GM12872 (cell line): Measurements from ENCODE around the gene SPNS3.

Source experiments
- TF ChIP-seq, protein P1 (sequence below): IDR thresholded peaks from 3 replicates; pipeline ENCODE4 v1.5.1; 2011; ENCODE audit warnings: low read depth, mild to moderate bottlenecking, low read length, moderate library complexity; ENCODE audit not compliant: insufficient read depth

Gene SPNS3

DNA sequence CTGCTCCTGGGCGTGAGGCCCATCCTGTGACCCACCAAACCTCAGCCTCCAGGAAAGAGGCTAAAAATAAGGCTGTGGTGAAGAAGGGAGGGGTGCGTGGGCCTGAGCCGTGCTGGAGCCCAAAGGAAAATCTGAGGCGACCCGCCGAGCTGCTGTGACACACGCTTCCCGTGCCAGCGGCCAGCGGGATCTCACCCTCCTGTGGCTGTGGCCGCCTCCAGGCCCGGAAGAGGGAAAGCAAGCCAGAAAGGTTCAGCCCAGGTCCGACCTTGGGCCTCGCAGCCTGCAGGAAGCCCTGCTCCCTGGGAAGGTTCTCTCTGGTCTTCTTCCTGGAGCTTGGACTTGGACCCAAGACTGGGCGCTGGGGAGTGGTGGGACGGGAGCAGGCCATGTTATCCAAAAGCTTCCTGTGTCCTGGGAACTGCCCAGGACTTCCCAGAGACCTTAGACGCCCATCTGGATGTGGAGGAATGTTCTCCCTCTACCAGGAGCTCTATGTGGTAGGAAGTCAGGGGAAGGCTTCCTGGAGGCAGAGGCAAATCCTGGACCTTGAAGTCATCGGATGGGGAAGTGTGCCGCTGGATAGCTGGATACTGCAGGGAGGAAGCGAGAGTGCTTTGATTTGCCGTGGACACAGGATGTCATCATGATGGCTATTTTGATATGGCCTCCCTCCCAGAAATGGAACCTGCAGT lies 76.3 kb downstream of the SPNS3 start:
- TF ChIP-seq, protein P1, sequence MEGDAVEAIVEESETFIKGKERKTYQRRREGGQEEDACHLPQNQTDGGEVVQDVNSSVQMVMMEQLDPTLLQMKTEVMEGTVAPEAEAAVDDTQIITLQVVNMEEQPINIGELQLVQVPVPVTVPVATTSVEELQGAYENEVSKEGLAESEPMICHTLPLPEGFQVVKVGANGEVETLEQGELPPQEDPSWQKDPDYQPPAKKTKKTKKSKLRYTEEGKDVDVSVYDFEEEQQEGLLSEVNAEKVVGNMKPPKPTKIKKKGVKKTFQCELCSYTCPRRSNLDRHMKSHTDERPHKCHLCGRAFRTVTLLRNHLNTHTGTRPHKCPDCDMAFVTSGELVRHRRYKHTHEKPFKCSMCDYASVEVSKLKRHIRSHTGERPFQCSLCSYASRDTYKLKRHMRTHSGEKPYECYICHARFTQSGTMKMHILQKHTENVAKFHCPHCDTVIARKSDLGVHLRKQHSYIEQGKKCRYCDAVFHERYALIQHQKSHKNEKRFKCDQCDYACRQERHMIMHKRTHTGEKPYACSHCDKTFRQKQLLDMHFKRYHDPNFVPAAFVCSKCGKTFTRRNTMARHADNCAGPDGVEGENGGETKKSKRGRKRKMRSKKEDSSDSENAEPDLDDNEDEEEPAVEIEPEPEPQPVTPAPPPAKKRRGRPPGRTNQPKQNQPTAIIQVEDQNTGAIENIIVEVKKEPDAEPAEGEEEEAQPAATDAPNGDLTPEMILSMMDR, result no peak

- TF ChIP-seq, protein P1, result no peak
Measured at GRCh38 chr17:4510618-4510941, 76.8 kb downstream of the SPNS3 start.

DNA sequence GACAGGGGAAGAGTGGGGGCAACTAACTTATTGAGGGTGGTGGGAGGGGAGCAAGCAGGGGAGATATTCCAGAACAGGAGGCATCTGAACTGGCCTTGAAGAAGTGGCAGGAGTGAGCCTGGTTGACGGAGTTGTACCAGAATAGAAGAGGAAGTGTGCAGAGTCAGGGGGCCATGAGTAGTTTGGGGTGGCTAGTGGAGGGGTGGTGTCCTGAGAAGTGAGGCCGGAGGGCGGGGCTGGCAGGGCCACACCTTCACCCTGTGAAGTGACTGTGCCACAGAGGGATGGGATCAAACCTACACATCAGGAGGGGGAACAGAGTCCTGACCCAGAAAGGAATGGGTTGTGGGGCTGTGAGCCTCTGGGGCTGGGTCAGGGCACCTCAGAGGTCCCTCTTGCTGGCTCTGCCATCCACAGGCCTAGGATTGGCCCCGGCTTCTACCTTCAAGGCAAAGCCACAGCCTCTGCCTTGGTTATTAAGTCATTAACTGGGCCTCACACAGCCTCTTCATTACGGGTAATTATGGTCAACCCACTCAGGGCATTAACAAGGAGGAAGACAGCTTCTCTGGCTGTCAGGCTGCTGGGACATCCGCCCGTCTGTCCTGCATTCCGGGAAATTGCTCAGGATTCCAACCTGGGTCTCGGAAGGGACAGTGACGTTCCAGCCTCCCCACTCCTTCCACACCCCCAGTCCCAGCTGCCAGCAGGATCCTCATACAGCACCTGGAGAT lies 77.6 kb downstream of the SPNS3 start:
- TF ChIP-seq, protein P1, result no peak

GRCh38 chr17:4512156-4513112 lies 78.7 kb downstream of the SPNS3 start:
- TF ChIP-seq, protein P1, result no peak

DNA sequence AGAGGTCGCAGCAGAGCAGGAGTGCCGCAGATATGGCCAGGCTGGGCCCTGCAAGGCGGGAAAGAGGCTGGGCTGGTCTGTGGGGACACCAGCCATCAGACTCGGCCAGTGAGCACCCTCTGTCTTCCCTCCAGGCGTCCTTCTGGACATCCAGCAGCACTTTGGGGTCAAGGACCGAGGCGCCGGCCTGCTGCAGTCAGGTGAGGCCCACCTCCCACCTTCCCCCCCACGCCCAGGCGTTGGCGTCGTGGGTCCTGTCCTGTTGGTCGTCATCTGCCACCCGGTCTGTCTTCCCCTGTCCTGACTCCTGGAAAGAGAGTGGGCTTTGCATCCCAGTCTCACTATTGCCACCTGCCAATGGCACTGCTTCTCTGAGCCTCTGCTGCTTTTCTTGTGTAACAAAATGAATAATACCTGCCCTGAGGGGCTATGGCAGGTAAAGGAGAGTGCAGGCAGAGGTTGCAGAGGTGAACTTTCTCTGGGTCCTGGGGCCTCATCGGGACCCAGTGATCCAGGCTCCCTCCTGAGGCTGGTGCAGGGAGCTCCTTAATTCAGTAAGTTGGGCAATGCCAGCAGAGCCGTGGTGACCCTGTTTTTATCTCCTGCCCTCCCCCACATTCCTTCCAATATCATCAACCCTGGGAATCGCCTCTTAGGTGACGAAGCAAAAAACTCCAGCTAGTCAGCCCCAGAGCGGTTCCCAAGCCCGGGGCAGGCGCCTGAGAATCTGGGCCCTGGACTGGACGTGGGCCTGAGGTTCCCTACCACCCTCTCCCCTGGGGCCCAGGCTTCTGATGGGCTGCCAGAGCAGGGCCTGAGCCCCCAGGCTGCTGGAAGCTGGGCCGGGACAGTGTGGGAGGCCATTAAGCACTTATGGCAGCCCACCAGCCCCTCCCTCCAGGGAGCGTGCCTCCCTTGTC lies 79.6 kb downstream of the SPNS3 start:
- TF ChIP-seq, protein P1, result no peak

DNA sequence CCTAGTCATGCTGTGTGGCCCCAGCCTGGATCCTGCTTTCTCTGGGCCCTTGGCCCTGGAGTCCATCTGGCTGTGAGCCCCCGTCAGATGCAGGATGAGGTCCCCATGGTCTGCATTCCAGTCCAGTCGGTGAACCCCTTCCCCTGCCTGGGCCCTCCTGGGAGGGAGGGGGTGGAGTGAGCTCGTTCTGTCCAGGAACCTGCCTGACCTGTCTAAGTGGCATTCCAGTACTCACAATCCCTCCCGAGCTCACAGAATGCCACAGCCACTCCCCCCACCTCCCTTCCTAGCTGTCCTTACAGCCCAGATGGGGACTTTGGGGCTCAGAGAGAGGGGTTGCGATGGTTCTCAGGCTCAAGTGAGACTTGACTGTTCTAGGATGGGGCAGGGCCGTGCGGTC lies 80.5 kb downstream of the SPNS3 start:
- TF ChIP-seq, protein P1, result no peak
